C4-2B (cell line): ENCODE measurements around the gene CFAP299.

Experiments
- ZFX ChIP-seq: fragments of 450-650 bp; IDR thresholded peaks from 2 replicates; pipeline ENCODE4 v1.6.1; 2017
- TF ChIP-seq, protein P1 (sequence below): fragments of 450-650 bp; conservative IDR thresholded peaks from 2 replicates; pipeline ENCODE4 v1.5.1; 2017; ENCODE audit warnings: mild to moderate bottlenecking

DNA sequence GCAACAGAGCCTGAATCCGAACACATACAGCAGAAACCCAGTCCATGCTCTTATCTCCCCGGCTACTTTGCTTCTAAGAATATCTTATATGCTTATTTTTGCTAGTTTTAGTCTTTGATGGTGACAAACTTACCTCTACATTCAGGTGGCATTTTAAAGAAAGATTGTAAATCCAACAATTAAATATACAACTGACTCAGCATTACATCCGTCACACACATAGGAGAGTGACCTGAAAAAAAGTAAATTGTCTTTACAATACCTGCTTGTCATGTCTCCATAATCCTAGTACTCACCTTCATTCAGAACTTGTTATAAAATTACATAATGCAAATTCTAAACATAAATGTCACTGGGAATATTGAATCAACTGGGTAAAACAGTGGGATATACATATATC is 664.4 kb downstream of the CFAP299 start:
- TF ChIP-seq, protein P1, sequence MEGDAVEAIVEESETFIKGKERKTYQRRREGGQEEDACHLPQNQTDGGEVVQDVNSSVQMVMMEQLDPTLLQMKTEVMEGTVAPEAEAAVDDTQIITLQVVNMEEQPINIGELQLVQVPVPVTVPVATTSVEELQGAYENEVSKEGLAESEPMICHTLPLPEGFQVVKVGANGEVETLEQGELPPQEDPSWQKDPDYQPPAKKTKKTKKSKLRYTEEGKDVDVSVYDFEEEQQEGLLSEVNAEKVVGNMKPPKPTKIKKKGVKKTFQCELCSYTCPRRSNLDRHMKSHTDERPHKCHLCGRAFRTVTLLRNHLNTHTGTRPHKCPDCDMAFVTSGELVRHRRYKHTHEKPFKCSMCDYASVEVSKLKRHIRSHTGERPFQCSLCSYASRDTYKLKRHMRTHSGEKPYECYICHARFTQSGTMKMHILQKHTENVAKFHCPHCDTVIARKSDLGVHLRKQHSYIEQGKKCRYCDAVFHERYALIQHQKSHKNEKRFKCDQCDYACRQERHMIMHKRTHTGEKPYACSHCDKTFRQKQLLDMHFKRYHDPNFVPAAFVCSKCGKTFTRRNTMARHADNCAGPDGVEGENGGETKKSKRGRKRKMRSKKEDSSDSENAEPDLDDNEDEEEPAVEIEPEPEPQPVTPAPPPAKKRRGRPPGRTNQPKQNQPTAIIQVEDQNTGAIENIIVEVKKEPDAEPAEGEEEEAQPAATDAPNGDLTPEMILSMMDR, result no peak
- TF ChIP-seq ZFX, result no peak
